ENCODE data around the gene RNASEH2C.

RNASEH2C gene

DNA sequence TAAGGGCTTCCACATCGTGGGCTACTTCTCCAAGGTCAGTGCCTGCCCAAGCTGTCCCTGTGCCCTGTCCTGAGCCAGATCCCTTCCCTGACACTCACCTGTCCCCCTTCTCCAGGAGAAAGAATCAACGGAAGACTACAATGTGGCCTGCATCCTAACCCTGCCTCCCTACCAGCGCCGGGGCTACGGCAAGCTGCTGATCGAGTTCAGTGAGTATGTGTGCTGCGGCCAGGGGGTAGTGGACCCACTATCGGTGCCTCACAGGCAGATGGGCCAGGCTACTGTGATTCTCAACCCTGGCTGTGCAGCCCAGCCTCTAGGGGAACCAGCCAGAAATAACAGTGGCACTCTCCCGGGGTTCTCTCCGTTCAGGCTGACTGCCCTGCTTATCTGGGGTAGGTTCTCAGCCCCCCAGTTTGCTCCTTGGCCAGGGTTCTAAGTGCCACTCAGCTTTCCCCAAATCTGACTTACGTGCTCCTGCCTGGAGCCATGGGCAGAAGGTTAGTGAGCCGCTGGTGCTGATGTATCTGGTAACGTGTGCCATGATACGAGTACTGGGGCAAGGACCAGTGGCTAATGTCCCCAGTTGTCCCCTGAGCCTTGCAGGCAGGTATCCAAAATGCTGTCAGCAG, 3.7 kb downstream of the RNASEH2C start:
- Histone ChIP-seq H3K27ac (no peak overlapping the region), H2AFZ (ENCODE audit: low read depth) (no peak overlapping the region), H4K20me1 (ENCODE audit: insufficient read depth) (no peaks in the 10 kb centered on the region), H3K36me3 (ENCODE audit: insufficient read depth) (no peaks in the 10 kb centered on the region), H3K4me1 (ENCODE audit: low read depth, poor library complexity, severe bottlenecking) (peaks cover 16% of the 10 kb centered on the region), H3K9ac (no peak overlapping the region), H3K4me3 (IDR thresholded peaks at IDR 0.05; ENCODE audit: insufficient read depth, low read depth, low read length) (no peak overlapping the region), H3K27me3 (ENCODE audit: insufficient read depth, low read depth) (no peaks in the 10 kb centered on the region), H3K79me2 (ENCODE audit: insufficient read depth, low read depth) (peaks cover 23% of the 10 kb centered on the region), H3K4me2 (no peak overlapping the region)
- TF ChIP-seq, protein P1, sequence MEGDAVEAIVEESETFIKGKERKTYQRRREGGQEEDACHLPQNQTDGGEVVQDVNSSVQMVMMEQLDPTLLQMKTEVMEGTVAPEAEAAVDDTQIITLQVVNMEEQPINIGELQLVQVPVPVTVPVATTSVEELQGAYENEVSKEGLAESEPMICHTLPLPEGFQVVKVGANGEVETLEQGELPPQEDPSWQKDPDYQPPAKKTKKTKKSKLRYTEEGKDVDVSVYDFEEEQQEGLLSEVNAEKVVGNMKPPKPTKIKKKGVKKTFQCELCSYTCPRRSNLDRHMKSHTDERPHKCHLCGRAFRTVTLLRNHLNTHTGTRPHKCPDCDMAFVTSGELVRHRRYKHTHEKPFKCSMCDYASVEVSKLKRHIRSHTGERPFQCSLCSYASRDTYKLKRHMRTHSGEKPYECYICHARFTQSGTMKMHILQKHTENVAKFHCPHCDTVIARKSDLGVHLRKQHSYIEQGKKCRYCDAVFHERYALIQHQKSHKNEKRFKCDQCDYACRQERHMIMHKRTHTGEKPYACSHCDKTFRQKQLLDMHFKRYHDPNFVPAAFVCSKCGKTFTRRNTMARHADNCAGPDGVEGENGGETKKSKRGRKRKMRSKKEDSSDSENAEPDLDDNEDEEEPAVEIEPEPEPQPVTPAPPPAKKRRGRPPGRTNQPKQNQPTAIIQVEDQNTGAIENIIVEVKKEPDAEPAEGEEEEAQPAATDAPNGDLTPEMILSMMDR (conservative IDR thresholded peaks at IDR 0.05; ENCODE audit: low read depth, low read length): no peak

DNA sequence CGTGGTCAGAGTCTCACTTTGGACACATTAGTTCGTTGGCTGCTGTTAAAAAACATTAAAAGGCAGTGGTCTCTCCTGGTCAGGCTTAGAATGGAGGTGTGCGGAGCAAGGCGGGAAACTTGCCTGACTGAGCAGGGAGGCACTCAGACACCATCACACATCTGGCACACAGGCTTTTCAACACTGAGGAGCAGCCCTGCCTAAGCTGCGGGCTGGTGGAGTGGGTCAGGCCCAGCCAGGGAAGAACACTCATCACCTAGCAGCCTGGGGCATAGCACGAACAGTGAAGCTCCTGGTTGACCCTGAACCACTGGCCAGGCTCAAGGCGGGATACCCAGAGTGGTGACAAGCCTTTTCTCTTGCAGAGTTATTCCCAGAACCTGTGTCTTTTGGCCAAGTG, 4.3 kb downstream of the RNASEH2C start:
- Histone ChIP-seq H4K20me1 (ENCODE audit: insufficient read depth) (no peaks in the 10 kb centered on the region), H3K36me3 (ENCODE audit: insufficient read depth) (no peaks in the 10 kb centered on the region), H3K4me1 (ENCODE audit: low read depth, poor library complexity, severe bottlenecking) (peaks cover 16% of the 10 kb centered on the region), H3K27me3 (ENCODE audit: insufficient read depth, low read depth) (no peaks in the 10 kb centered on the region), H3K79me2 (ENCODE audit: insufficient read depth, low read depth) (peaks cover 23% of the 10 kb centered on the region), H3K9ac (no peak overlapping the region), H3K27ac (no peak overlapping the region), H2AFZ (ENCODE audit: low read depth) (no peak overlapping the region), H3K4me3 (IDR thresholded peaks at IDR 0.05; ENCODE audit: insufficient read depth, low read depth, low read length) (no peak overlapping the region), H3K4me2 (no peak overlapping the region)
- TF ChIP-seq, protein P1 (conservative IDR thresholded peaks at IDR 0.05; ENCODE audit: low read depth, low read length): no peak

DNA sequence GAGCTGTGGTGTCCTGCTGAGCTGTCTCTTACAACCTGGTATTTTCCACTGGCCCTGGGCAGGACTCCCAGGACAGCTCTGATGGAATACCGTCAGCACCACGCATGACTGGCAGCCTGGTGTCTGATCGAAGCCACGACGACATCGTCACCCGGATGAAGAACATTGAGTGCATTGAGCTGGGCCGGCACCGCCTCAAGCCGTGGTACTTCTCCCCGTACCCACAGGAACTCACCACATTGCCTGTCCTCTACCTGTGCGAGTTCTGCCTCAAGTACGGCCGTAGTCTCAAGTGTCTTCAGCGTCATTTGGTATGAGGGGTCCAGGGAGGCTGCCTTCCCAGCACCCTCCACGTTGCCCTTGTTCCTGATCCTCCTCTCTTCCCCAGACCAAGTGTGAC, 6.2 kb downstream of the RNASEH2C start:
- H3K36me3 ChIP-seq (ENCODE audit: insufficient read depth): no peaks in the 10 kb centered on the region
- no peak overlapping the region for H2AFZ ChIP-seq (ENCODE audit: low read depth)
- H3K27ac ChIP-seq: no peak overlapping the region
- H3K9ac ChIP-seq: no peak overlapping the region
- no peaks in the 10 kb centered on the region for H3K27me3 ChIP-seq (ENCODE audit: insufficient read depth, low read depth)
- H3K4me3 ChIP-seq (IDR thresholded peaks at IDR 0.05; ENCODE audit: insufficient read depth, low read depth, low read length): no peak overlapping the region
- TF ChIP-seq, protein P1 (conservative IDR thresholded peaks at IDR 0.05; ENCODE audit: low read depth, low read length): no peak
- H3K4me2 ChIP-seq: no peak overlapping the region
- H3K4me1 ChIP-seq (ENCODE audit: low read depth, poor library complexity, severe bottlenecking): peaks cover 19% of the 10 kb centered on the region
- H3K79me2 ChIP-seq (ENCODE audit: insufficient read depth, low read depth): peaks cover 20% of the 10 kb centered on the region
- no peaks in the 10 kb centered on the region for H4K20me1 ChIP-seq (ENCODE audit: insufficient read depth)

GRCh38 chr11:65713212-65713969, 7.2 kb downstream of the RNASEH2C start:
- Histone ChIP-seq H3K4me3 (IDR thresholded peaks at IDR 0.05; ENCODE audit: insufficient read depth, low read depth, low read length) (no peak overlapping the region), H3K36me3 (ENCODE audit: insufficient read depth) (no peaks in the 10 kb centered on the region), H3K9ac (no peak overlapping the region), H4K20me1 (ENCODE audit: insufficient read depth) (no peaks in the 10 kb centered on the region), H3K27me3 (ENCODE audit: insufficient read depth, low read depth) (no peaks in the 10 kb centered on the region), H3K4me1 (ENCODE audit: low read depth, poor library complexity, severe bottlenecking) (peaks cover 9% of the 10 kb centered on the region), H3K27ac (no peak overlapping the region), H2AFZ (ENCODE audit: low read depth) (no peak overlapping the region), H3K79me2 (ENCODE audit: insufficient read depth, low read depth) (peaks cover 9% of the 10 kb centered on the region; the same call in 1 of the 2 replicates), H3K4me2 (peak overlapping the region; percentile 69; the same call in 1 of the 2 replicates)
- TF ChIP-seq, protein P1 (conservative IDR thresholded peaks at IDR 0.05; ENCODE audit: low read depth, low read length): no peak
